GM06990 (cell line): ENCODE measurements around the gene ZNF839.

ENCODE experiments used
- DNase-seq: peaks from one replicate; pipeline ENCODE4 v3.0.0-alpha.2; 2011; ENCODE audit not compliant: insufficient read length; ENCODE audit errors: extremely low read depth
- H3K27me3 ChIP-seq: replicated peaks from 2 replicates; pipeline ENCODE4 v1.6.0; 2011; ENCODE audit warnings: low read length; ENCODE audit not compliant: control insufficient read depth, insufficient read depth
- H3K36me3 ChIP-seq: 2 replicates; pipeline ENCODE4 v1.5.1; 2011; ENCODE audit warnings: low read length; ENCODE audit not compliant: control insufficient read depth, insufficient read depth
- H3K4me3 ChIP-seq: replicated peaks from 2 replicates; pipeline ENCODE4 v1.5.1; 2011; ENCODE audit warnings: low read depth, mild to moderate bottlenecking, control low read depth, low read length
- TF ChIP-seq, protein P1 (sequence below): IDR thresholded peaks from 2 replicates; pipeline ENCODE4 v1.5.1; 2011; ENCODE audit warnings: low read length, control low read depth, mild to moderate bottlenecking, inconsistent platforms; ENCODE audit not compliant: insufficient read depth, poor library complexity, severe bottlenecking

The ZNF839 gene

DNA sequence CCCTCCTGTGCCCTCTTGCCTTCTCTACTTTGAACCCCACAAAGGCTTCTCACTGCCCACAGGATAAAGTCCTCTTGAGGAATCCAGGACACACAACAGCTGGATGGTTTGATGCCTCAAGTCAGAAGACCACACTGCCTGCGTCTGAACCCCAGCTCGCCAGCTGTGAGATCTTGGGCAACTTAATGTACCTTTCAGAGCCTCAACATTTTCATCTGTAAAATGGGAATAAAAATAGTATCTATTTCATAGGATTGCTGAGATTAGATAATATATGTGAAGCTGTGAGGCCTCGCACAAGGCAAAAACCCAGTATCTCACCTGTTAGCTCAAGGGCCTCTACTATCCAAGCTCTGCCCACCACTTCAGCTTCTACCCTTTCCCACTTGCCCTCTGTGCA lies 40.8 kb downstream of the ZNF839 start:
- no peak overlapping the region for H3K4me3 ChIP-seq
- DNase-seq, result no peak

DNA sequence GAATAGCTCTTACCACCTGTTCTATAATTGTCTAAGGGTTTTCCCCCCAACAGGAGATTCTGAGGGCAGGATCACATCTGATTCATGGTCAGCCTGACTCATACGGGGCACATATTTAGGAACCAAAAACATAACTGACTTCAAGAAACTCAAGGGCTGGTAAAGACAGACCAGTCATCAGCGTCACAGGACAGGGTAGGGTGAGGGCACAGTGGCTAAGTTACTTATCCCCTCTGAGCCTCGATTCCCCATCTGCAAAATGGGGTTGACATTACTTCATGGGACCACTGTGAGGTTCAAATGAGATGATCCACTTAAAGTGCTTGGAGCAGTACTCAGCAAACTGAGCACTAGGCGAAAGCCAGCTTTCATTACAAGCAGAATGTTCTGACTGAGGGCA lies 42.5 kb downstream of the ZNF839 start:
- H3K27me3 ChIP-seq, result no peaks in the 10 kb centered on the region
- H3K4me3 ChIP-seq, result peak overlapping the region; percentile 91
- peaks cover 1% of the 10 kb centered on the region; the same call in 1 of the 2 replicates for H3K36me3 ChIP-seq
- TF ChIP-seq, protein P1, sequence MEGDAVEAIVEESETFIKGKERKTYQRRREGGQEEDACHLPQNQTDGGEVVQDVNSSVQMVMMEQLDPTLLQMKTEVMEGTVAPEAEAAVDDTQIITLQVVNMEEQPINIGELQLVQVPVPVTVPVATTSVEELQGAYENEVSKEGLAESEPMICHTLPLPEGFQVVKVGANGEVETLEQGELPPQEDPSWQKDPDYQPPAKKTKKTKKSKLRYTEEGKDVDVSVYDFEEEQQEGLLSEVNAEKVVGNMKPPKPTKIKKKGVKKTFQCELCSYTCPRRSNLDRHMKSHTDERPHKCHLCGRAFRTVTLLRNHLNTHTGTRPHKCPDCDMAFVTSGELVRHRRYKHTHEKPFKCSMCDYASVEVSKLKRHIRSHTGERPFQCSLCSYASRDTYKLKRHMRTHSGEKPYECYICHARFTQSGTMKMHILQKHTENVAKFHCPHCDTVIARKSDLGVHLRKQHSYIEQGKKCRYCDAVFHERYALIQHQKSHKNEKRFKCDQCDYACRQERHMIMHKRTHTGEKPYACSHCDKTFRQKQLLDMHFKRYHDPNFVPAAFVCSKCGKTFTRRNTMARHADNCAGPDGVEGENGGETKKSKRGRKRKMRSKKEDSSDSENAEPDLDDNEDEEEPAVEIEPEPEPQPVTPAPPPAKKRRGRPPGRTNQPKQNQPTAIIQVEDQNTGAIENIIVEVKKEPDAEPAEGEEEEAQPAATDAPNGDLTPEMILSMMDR, result no peak
- no peak for DNase-seq

More for the DNA sequence above, 40.8 kb downstream of the ZNF839 start:
- Histone ChIP-seq H3K36me3 (peaks cover 4% of the 10 kb centered on the region), H3K27me3 (no peaks in the 10 kb centered on the region)
- TF ChIP-seq, protein P1, result no peak

DNA sequence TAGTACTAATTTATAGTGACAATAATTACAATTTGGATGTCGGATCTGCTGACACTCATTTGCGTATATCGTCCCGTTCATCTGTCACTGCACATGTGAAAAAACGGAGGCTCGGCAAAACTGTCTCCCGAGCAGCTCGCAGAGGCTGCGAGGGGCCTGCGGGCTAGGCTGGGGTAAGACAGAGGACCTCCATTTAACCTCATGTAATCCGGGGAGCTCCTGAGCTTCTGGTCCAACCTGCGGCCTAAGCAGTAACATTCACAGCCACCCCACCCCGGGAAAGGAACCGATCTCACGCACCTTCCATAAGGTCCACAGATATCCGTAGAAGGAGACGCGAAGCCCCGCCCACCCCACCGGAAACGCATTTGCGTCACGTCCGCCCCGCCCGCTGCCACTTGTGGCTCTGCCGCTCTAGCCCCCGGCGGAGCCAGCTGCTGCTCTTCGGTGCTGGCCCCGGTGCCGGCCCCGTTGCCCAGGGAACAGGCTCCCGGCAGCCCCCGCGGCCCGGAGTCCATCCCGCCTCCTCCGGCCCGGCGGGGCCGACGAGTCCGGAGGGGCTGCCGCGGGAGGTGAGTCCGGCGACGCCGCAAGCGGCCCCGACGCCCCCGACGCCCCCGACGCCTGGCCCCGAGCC lies 43.1 kb downstream of the ZNF839 start, which contains the start of the genes CINP and TECPR2:
Gene CINP, minus strand, starts transcription at position 346 of the 637 bp plus-strand sequence. Its CDS starts 39 bp downstream, at position 307.
Gene TECPR2, plus strand, starts transcription at position 397 of the 637 bp plus-strand sequence. CDS start 13,781 bp downstream, outside the sequence.
- peaks cover 1% of the 10 kb centered on the region; the same call in 1 of the 2 replicates for H3K36me3 ChIP-seq
- TF ChIP-seq, protein P1, result no peak

GRCh38 chr14:102363182-102363943 lies 43.8 kb downstream of the ZNF839 start:
- Histone ChIP-seq H3K4me3 (peak overlapping the region; percentile 91), H3K27me3 (no peaks in the 10 kb centered on the region), H3K36me3 (peaks cover 1% of the 10 kb centered on the region; the same call in 1 of the 2 replicates)
- TF ChIP-seq, protein P1, result no peak
- DNase-seq, result peak; percentile 47

More for the DNA sequence above, 43.1 kb downstream of the ZNF839 start, which contains the start of the genes CINP and TECPR2:
- Histone ChIP-seq H3K27me3 (no peaks in the 10 kb centered on the region), H3K4me3 (peak within 1 kb of the TSS; percentile 91)
- peak; percentile 94 for DNase-seq

- no peaks in the 10 kb centered on the region for H3K27me3 ChIP-seq
- no peaks in the 10 kb centered on the region for H3K36me3 ChIP-seq
- TF ChIP-seq, protein P1, result no peak
- DNase-seq, result peak; percentile 38
- H3K4me3 ChIP-seq, result no peak overlapping the region
These were observed 50.8 kb downstream of the ZNF839 start for GRCh38 chr14:102370305-102370809.
